KBM-7 (cell line): ENCODE data around the gene BRD3.

Experiments used
- DNase-seq: peaks from one replicate; pipeline ENCODE4 v3.0.0-alpha.2; 2015
- in situ Hi-C: fragments of 300-500 bp; cut with MboI; formaldehyde crosslinking; loops from 2 replicates; pipeline ENCODE4 v1.14.3; 2020; ENCODE audit warnings: low sequenced_read_pairs, low pct_unique_long_range_greater_than_20kb, mixed read lengths

The BRD3 gene

GRCh38 chr9:134056483-134057306 is 11.1 kb downstream of the BRD3 start:
- no peak for DNase-seq
- in situ Hi-C loops = no loop called here

- in situ Hi-C loops = no loop called here
- DNase-seq = no peak
Measured at GRCh38 chr9:134055981-134056461, 11.8 kb downstream of the BRD3 start.

- in situ Hi-C loops = no loop called here
- no peak for DNase-seq
Measured at GRCh38 chr9:134054891-134055811, 12.7 kb downstream of the BRD3 start.

- in situ Hi-C loops = no loop called here
- no peak for DNase-seq
Measured at GRCh38 chr9:134053941-134054761, 13.7 kb downstream of the BRD3 start.

GRCh38 chr9:134053401-134053871 is 14.4 kb downstream of the BRD3 start:
- no peak for DNase-seq
- in situ Hi-C loops = no loop called here

GRCh38 chr9:134052941-134053340 is 14.9 kb downstream of the BRD3 start:
- in situ Hi-C loops = no loop called here
- DNase-seq = no peak

GRCh38 chr9:134052491-134052890 is 15.3 kb downstream of the BRD3 start:
- in situ Hi-C loops = no loop called here
- no peak for DNase-seq

GRCh38 chr9:134051319-134051718 is 16.5 kb downstream of the BRD3 start:
- in situ Hi-C loops = no loop called here
- DNase-seq = no peak

- in situ Hi-C loops = no loop called here
Measured at GRCh38 chr9:134050726-134051125, 17.1 kb downstream of the BRD3 start.

GRCh38 chr9:134049772-134050588 is 17.8 kb downstream of the BRD3 start:
- no peak for DNase-seq
- in situ Hi-C loops = no loop called here

More at GRCh38 chr9:134050726-134051125, 17.1 kb downstream of the BRD3 start:
- no peak for DNase-seq

GRCh38 chr9:134049236-134049635 is 18.6 kb downstream of the BRD3 start:
- DNase-seq = no peak

GRCh38 chr9:134048582-134048968 is 19.3 kb downstream of the BRD3 start:
- in situ Hi-C loops = no loop called here

More at GRCh38 chr9:134049236-134049635, 18.6 kb downstream of the BRD3 start:
- in situ Hi-C loops = no loop called here

GRCh38 chr9:134047868-134048581 is 19.8 kb downstream of the BRD3 start:
- no peak for DNase-seq
- in situ Hi-C loops = no loop called here

More at GRCh38 chr9:134048582-134048968, 19.3 kb downstream of the BRD3 start:
- no peak for DNase-seq

- no peak for DNase-seq
- in situ Hi-C loops = no loop called here
Measured at GRCh38 chr9:134046894-134047681, 20.7 kb downstream of the BRD3 start.

- DNase-seq = no peak
- in situ Hi-C loops = no loop called here
Measured at GRCh38 chr9:134045841-134046544, 21.8 kb downstream of the BRD3 start.

GRCh38 chr9:134044944-134045343 is 22.9 kb downstream of the BRD3 start:
- in situ Hi-C loops = no loop called here
- no peak for DNase-seq
